ENCODE results near the gene SH3RF3.
"Not testable (repeated sequence)": the region's sequence is repeated elsewhere in the genome, so short reads cannot be mapped to it uniquely, and the experiment has no call there.

The SH3RF3 gene

DNA sequence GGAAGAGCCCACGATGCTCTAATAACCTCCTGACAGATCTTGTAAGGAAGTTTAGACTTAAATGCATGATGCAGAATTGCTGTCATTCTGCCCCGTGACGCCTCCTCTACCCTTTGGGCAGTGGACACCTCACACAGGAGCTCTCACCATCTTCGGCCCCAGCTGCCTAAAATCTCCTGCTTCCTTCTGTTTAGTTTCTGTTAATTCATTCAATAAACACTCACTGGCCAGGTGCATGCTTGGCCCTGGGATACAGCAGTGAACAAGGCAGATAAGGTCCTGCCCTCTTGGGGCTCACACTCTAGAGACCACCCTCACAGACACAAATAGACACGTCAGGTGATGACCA is 403.7 kb downstream of the SH3RF3 start:
- peak; percentile 23 for DNase-seq

DNA sequence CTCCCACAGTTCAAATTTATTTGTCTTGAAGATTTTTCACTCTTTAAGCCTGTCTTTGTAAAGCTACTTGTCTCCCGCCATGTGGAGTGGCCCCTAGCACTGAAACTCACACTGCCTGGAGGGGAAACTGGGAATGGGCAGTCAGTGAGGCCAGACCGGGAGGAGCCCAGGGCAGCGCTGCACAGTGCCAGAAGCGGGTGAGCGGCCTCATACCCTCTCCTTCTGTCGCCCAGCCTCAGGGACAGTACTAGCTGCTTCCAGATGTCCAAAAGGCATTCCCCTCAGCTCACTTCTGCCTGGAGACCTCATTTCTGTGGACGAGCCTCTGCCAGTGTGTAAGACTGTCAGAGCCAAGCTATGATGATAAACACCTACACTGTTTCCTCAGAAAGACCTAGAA is 404.8 kb downstream of the SH3RF3 start:
- DNase-seq, result no peak

DNA sequence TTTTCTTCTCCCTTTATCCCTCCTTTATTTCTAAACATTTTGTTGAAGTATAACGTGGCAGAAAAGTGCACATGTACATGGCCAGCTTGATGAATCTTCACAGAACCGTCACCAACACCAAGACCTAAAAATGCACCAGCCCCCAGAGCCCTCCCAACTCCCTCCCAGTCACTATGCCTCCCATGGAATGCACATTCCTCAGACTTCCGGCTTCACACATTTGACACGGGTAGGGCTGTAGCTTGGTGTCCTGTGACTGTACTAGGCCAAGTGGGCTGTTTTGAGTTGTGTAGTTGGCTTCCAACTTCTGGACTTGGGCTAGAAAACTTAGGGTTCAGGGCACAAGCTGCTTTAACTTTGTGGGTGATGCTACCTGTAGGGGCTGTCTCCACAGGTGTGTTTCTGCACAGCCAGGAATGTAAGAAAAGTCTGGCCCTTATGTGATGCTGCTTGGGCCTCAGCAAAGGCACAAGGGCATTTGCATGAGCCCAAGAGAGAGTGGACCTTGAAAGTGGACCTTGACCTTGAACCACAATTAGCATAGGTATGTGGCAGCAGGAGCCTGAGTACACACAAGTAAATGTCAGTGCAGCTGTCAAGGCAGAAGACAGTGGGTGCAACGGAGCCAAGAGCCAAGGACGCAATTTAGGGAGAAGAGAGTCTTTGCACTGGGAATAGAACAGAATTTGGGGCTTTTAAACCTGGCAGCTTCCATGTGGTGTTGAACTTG is 406.4 kb downstream of the SH3RF3 start:
- DNase-seq, result peak; percentile 18

DNA sequence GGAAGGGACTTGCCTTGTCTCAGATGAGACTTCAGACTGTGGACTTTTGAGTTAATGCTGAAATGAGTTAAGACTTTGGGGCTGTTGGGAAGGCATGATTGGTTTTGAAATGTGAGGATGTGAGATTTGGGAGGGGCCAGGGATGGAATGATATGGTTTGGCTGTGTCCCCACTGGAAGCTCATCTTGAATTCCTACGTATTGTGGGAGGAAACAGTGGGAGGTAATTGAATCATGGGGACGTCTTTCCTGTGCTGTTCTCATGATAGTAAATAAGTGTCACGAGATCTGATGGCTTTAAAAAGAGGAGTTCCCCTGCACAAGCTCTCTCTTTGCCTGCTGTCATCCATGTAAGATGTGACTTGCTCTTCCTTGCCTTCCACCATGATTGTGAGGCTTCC is 407.6 kb downstream of the SH3RF3 start:
- DNase-seq, result not testable (repeated sequence)

DNA sequence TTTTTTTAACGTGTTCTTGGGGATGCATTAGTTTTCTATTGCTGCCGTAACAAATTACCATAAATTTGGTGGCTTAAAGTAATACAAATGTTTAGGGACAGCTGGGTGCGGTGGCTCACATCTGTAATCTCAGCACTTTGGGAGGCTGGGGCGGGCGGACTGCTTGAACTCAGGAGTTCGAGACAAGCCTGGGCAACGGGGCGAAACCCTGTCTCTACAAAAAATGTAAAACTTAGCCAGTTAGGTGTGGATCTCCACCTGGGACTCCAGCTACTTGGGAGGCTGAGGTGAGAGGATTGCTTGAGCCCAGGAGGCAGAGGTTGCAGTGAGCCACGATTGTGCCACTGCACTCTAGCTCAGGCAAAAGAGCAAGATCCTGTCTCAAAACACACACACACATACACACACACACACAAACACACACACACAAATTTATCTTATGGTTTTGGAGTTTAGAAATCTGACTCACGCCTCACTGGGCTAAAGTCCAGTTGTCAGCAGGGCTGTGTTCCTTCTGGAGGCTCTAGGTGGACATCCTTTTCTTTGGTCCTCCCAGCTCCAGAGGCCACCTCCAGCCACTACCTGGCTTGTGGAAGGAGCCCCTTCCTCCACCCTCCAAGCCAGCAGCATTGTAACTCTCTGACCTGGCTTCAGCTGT is 408.7 kb downstream of the SH3RF3 start:
- peak; percentile 8 for DNase-seq

DNA sequence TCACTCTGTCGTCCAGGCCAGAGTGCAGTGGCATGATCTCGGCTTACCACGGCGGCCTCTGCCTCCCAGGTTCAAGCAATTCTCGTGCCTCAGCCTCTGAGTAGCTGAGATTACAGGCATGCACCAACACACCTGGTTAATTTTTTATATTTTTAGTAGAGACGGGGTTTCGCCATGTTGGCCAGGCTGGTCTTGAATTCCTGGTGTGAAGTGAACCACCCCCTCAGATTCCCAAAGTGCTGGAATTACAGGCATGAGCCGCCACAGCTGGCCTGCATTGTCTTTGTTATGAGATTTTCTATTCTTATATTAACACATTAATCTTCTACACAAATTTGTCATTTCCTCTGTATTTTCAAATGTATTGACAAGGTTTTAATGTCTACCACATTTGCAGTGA is 409.5 kb downstream of the SH3RF3 start:
- no peak for DNase-seq

DNA sequence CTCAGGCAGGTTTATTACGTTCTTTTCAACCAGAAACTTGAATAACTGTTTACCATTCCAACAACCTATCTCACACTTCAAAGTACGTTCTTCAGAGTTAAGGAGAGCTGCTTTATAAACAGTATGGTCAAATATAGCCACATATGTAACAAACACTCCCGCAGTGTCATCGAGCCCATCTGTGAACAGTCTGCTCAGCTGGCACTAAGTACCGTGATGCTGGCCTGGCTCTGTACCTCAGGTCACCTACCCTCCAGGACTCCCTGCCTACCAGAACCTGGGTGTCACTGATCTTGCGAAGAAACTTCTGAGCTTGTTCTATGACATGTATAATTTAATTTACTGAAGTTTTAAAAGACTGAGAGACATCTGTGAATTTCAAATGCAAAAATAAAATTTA is 413.4 kb downstream of the SH3RF3 start:
- DNase-seq, result no peak

DNA sequence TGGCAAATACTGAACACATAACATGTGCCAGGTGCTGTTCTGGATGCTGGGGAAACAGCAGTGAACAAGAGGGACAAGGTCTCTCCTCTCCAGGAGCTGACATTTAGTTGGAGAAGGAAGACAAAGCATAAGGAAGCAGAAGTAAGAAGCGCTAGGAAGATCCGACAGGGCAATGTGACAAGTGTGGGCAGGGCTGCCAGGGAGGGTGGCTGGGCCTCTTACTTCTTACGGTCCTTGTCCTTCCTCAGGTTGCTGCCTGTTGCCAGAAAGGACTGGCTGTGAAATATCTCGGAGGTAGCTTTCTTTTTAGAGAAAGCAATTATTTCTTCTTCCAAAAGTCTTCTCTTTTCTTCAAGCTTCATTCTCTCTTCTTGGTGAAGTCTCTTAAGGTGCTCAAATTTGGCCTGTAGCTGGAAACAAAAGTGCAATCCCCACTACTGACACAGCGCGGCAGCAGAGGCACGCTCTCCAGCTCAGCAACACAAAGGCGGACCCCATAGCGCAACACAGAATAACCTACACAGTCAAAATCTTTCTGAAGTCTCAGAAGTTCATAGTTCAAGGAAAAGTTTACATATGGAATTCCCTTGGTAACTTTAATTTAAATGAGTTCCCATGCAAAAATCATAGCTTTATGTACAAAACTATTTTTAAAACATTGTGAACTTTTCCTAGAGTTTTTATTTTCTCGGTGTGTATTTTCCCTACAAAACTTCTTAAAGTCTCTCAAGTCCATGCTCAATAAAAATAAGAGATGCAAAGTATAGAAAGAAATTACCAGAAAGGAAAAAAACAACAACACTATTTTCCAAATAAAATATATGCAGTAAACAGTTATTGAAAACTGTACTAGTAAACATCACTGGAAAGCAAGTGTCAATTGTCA is 417.1 kb downstream of the SH3RF3 start:
- DNase-seq, result peak; percentile 82

DNA sequence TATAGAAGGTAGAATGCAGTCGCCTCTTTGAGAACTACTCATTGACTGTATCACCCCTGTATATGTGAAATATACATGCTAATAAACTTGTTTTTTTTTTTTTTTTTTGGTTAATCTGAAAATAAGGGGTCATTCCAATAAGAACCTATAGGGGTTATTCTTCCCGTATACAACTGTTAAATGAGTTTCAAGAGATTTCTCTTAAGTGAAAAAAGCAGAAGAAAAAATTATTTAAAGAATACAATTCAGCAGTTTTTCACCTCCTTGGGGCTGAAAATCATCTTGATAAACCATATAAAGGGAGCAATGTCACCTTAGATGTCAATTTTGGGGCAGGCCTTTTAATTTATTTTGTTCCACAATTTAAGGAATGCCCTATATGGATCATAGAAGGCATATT is 418.3 kb downstream of the SH3RF3 start:
- no peak for DNase-seq

DNA sequence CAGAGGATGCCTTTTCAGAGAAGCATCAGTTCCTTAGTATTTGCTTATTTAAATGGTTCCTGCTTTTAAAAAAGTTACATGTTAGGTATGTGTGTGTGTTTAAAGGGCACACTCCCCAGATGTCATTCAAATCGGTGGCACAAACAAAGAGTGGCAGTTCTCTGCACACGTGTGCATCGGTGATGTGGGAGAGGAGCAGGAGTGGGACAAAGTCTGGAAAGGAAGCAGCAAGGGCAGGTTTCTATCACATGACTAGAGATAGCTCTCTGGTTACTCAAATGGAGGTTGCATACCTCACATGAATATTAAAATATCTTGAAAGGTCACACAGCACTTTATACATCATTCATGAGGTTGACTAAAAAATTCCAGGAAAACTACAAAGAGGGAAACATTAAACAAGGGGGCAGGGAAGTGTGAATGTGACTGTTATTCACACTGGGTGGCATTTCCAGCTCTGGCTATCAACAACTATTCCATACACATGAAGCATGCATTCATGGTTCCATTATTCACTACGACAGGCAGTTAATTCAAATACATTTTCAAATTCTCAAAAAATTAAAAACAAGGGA is 420.1 kb downstream of the SH3RF3 start:
- no peak for DNase-seq
